CD4-positive, alpha-beta T cell (primary cell): ENCODE measurements around the gene AP3M1. TPM values are rescaled to one million over a fixed set of nuclear protein-coding genes. Genes with fewer than 3 reads are reported as not detected.
A peak's percentile ranks its signal among the peaks of the same experiment; 100 is the strongest.

ENCODE experiments used
- ATAC-seq: fragments of 200-7000 bp; cut with Tn5 transposase; one replicate; pipeline ENCODE4 v1.10.0; 2022; ENCODE audit warnings: mild to moderate bottlenecking; ENCODE audit not compliant: poor library complexity
- CTCF ChIA-PET: fragments of 350-600 bp; sonication (Branson Sonifier 250); formaldehyde crosslinking; loops from one replicate; lab custom pipeline; 2021; ENCODE audit warnings: antibody characterized with exemption, inconsistent platforms; lab: Charles Lee
- POLR2A ChIA-PET: fragments of 350-600 bp; sonication (Branson Sonifier 250); formaldehyde crosslinking; loops from one replicate; lab custom pipeline; 2021; ENCODE audit warnings: antibody characterized with exemption, inconsistent platforms; lab: Charles Lee
- DNase-seq, 14 experiments: peaks; one replicate each; pipeline ENCODE4 v3.0.0-alpha.2; 2013 to 2020; ENCODE audit warnings: mixed read lengths in 2 of 14
- H3K27ac ChIP-seq, 2 donors: one replicate each; pipeline versions ENCODE4 v1.5.1 to v1.7.0; 2013; ENCODE audit warnings: low read length in 2 of 2, low read depth in 1 of 2, mild to moderate bottlenecking in 1 of 2
- H3K27me3 ChIP-seq, 2 experiments: 1 replicate in 1 of 2; 2 replicates in 1 of 2; pipeline versions ENCODE4 v1.6.1 to v1.7.0; 2013; ENCODE audit warnings: low read length in 2 of 2, control low read depth in 1 of 2, mild to moderate bottlenecking in 1 of 2, moderate library complexity in 1 of 2; ENCODE audit not compliant: insufficient read depth in 2 of 2, control insufficient read depth in 1 of 2
- H3K36me3 ChIP-seq: one replicate; pipeline ENCODE4 v1.6.1; 2013; ENCODE audit warnings: low read length, control low read depth; ENCODE audit not compliant: insufficient read depth
- H3K4me1 ChIP-seq: one replicate; pipeline ENCODE4 v1.6.1; 2013; ENCODE audit warnings: low read length, control low read depth; ENCODE audit not compliant: insufficient read depth
- H3K4me3 ChIP-seq: one replicate; pipeline ENCODE4 v1.5.1; 2013; ENCODE audit warnings: mild to moderate bottlenecking, low read length, moderate library complexity
- H3K9me3 ChIP-seq, 2 experiments: 1 replicate in 1 of 2; 2 replicates in 1 of 2; pipeline versions ENCODE4 v1.6.1 to v1.7.0; 2013; ENCODE audit warnings: low read length in 2 of 2, mild to moderate bottlenecking in 2 of 2, control low read depth in 1 of 2, moderate library complexity in 1 of 2; ENCODE audit not compliant: control insufficient read depth in 1 of 2, insufficient read depth in 1 of 2
- H3K27ac Mint-ChIP-seq: one replicate; pipeline ENCODE4 v1.8.0; 2020; ENCODE audit warnings: mixed read lengths
- H3K27me3 Mint-ChIP-seq: one replicate; pipeline ENCODE4 v1.8.0; 2021; ENCODE audit warnings: mixed read lengths
- H3K36me3 Mint-ChIP-seq: one replicate; pipeline ENCODE4 v1.8.0; 2021; ENCODE audit warnings: low read depth, mixed read lengths
- H3K4me1 Mint-ChIP-seq: one replicate; pipeline ENCODE4 v1.8.0; 2021; ENCODE audit warnings: low read depth, mixed read lengths
- H3K4me3 Mint-ChIP-seq: one replicate; pipeline ENCODE4 v1.8.0; 2020; ENCODE audit warnings: mild to moderate bottlenecking, mixed read lengths
- H3K9me3 Mint-ChIP-seq: one replicate; pipeline ENCODE4 v1.8.0; 2020; ENCODE audit warnings: mixed read lengths
- CTCF ChIP-seq: fragments of 200-600 bp; IDR thresholded peaks from one replicate; pipeline ENCODE4 v1.8.0; 2022; ENCODE audit warnings: antibody characterized with exemption, mild to moderate bottlenecking
- intact Hi-C, 2 experiments: fragments of 100-400 bp; cut with DNase I in 1 of 2; cut with micrococcal nuclease in 1 of 2; formaldehyde crosslinking; loops; one replicate each; pipeline versions ENCODE4 v1.15.1 to v1.9.0; 2023 to 2025; cut with DNase I, micrococcal nuclease
- total RNA-seq, 174 experiments: library from RNA in 2 of 174; stranded (reverse) in 2 of 174; gene quantifications; one replicate each; pipeline ENCODE4 v1.2.3 and lab custom pipeline; 2021 to 2026

The AP3M1 gene
- total RNA-seq, 2 experiments from 2014 or later = 14.8 to 17.6 TPM

GRCh38 chr10:74178042-74178791, 27.6 kb upstream of the AP3M1 start:
- ChIA-PET CTCF (interaction anchor here (0.6 to 1.1 kb wide), 3 partner anchors 14 to 35 kb away, joined by 3 to 6 read pairs (median 3); partner anchors contain the start of gene AP3M1), POLR2A (interaction anchor here (3.1 to 4.4 kb wide), 3 partner anchors 12 to 50 kb away, joined by 28 to 58 read pairs (median 46); partner anchors contain the start of genes ADK and AP3M1)
- H3K9me3 ChIP-seq = no peaks in the 10 kb centered on the region
- no peak overlapping the region for H3K4me3 ChIP-seq
- intact Hi-C loops = loop anchor here in 1 of 2 experiments (1.0 to 10.0 kb wide), 2 partner anchors 50 to 183 kb away; partner anchors contain the start of gene VCL
- Mint-ChIP-seq H3K4me3 (peak overlapping the region; percentile 71), H3K9me3 (no peaks in the 10 kb centered on the region), H3K36me3 (peaks cover 9% of the 10 kb centered on the region), H3K4me1 (peaks cover 53% of the 10 kb centered on the region), H3K27me3 (no peaks in the 10 kb centered on the region), H3K27ac (peak overlapping the region; percentile 78)
- no peak for TF ChIP-seq CTCF
- peaks cover 26% of the 10 kb centered on the region for H3K4me1 ChIP-seq
- DNase-seq = no peak
- H3K36me3 ChIP-seq = no peaks in the 10 kb centered on the region
- H3K27ac ChIP-seq = peak overlapping the region in 1 of 2 donors; percentile 0
- H3K27me3 ChIP-seq = no peaks in the 10 kb centered on the region
- no peak for ATAC-seq

- H3K4me1 Mint-ChIP-seq = peaks cover 53% of the 10 kb centered on the region
- ATAC-seq = no peak
Measured at GRCh38 chr10:74177140-74177677, 26.6 kb upstream of the AP3M1 start.

More at GRCh38 chr10:74177140-74177677, 26.6 kb upstream of the AP3M1 start:
- DNase-seq = peak in 12 of 14 experiments; percentile 7 to 71 (median 22)
- Mint-ChIP-seq H3K36me3 (peaks cover 9% of the 10 kb centered on the region), H3K9me3 (no peaks in the 10 kb centered on the region), H3K27ac (peak overlapping the region; percentile 98), H3K4me3 (peak overlapping the region; percentile 95), H3K27me3 (no peaks in the 10 kb centered on the region)
- Histone ChIP-seq H3K27ac (peak overlapping the region; percentile 84 to 90), H3K4me1 (peaks cover 26% of the 10 kb centered on the region), H3K27me3 (no peaks in the 10 kb centered on the region), H3K9me3 (no peaks in the 10 kb centered on the region), H3K4me3 (peak overlapping the region; percentile 84), H3K36me3 (no peaks in the 10 kb centered on the region)
- no peak for TF ChIP-seq CTCF
- ChIA-PET CTCF (interaction anchor here (0.8 to 0.9 kb wide), 3 partner anchors 12 to 36 kb away, joined by 3 read pairs; no protein-coding TSS in a partner anchor), POLR2A (interaction anchor here (1.3 to 4.4 kb wide), 8 partner anchors 13 to 934 kb away, joined by 4 to 58 read pairs (median 6); partner anchors contain the start of genes ADK, AP3M1 and SAMD8)
- intact Hi-C loops = loop anchor here in 1 of 2 experiments (2.0 to 10.0 kb wide), 2 partner anchors 36 to 182 kb away; partner anchors contain the start of gene VCL
